Thyroid gland (tissue), 4 donors: ENCODE results near the gene NHSL1. TPM values are rescaled to one million over a fixed set of nuclear protein-coding genes. Genes with fewer than 3 reads are reported as not detected.

ENCODE experiments used
- DNase-seq, 2 donors: peaks; one replicate each; pipeline ENCODE4 v3.0.0-alpha.2; 2019
- H3K27ac ChIP-seq, 3 donors: fragments of 200-600 bp; sonication (generic); 1 replicate in 2 of 3; 2 replicates in 1 of 3; pipeline ENCODE4 v1.5.1; 2016 to 2019; ENCODE audit warnings: mild to moderate bottlenecking in 1 of 3, moderate library complexity in 1 of 3
- H3K27me3 ChIP-seq: fragments of 200-600 bp; sonication (generic); one replicate; pipeline ENCODE4 v1.5.1; 2019
- H3K36me3 ChIP-seq, 2 donors: fragments of 200-600 bp; sonication (generic); one replicate each; pipeline ENCODE4 v1.5.1; 2016 to 2019
- H3K4me1 ChIP-seq, 2 donors: fragments of 200-600 bp; sonication (generic); one replicate each; pipeline ENCODE4 v1.5.1; 2017 to 2019
- H3K4me3 ChIP-seq, 3 donors: fragments of 200-600 bp; sonication (generic); replicated peaks in 1 of 3; 1 replicate in 2 of 3; 2 replicates in 1 of 3; pipeline ENCODE4 v1.5.1; 2016; ENCODE audit warnings: mild to moderate bottlenecking in 1 of 3
- H3K9me3 ChIP-seq: fragments of 200-600 bp; sonication (generic); one replicate; pipeline ENCODE4 v1.5.1; 2017
- CTCF ChIP-seq, 6 experiments: fragments of 200-600 bp in 3 of 6; fragments of 450-650 bp in 3 of 6; sonication (generic) in 3 of 6; IDR thresholded peaks; one replicate each; pipeline ENCODE4 v1.5.1; 2016 to 2019; ENCODE audit warnings: antibody characterized with exemption in 6 of 6, mild to moderate bottlenecking in 2 of 6, inconsistent platforms in 1 of 6, moderate library complexity in 1 of 6
- POLR2A ChIP-seq, 2 donors: fragments of 450-650 bp; IDR thresholded peaks; one replicate each; pipeline ENCODE4 v1.6.1; 2017; ENCODE audit warnings: antibody characterized with exemption in 2 of 2, mild to moderate bottlenecking in 2 of 2, moderate library complexity in 1 of 2
- WGBS, 2 donors: methylation state at CpG; one replicate each; pipeline ENCODE4 v1.1.5; 2017; 5-methylcytosine and 5-hydroxymethylcytosine counted together
- intact Hi-C: fragments of 100-400 bp; cut with DNase I; formaldehyde crosslinking; loops from one replicate; pipeline ENCODE4 v1.15.1; 2023
- total RNA-seq, 4 donors: library from RNA; depleted of rRNA; stranded (reverse); fragments of >200 nt; gene quantifications; one replicate each; pipeline ENCODE4 v1.2.3, GENCODE V29; 2016

NHSL1 gene
- total RNA-seq, 4 donors from 2014 or later, result 5.0 to 13.9 (median 8.6) TPM

DNA sequence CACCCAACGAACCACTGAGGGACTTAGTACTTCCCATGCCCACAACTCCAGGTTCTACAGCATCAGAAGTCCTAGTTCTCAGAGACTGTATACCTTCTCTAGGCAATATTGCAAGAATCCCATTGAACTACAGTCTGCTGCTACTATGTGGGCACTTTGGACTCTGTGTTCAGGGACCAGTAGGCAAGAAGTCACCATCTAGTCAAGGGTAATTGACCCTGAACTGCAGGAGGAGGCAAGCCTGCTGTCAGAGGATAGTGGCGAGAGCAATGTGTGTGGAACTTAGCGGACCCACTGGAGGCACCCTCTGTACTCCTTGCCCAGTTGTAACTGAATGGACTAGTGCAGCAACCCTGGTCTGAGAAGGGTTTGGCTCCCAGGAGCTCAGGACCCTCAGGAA lies 79.5 kb downstream of the NHSL1 start:
- no peaks in the 10 kb centered on the region for H3K9me3 ChIP-seq
- no peak overlapping the region for H3K27ac ChIP-seq
- H3K4me1 ChIP-seq, result no peaks in the 10 kb centered on the region
- H3K4me3 ChIP-seq, result no peak overlapping the region
- no peak for TF ChIP-seq POLR2A (IDR thresholded peaks at IDR 0.05)
- TF ChIP-seq CTCF (IDR thresholded peaks at IDR 0.05), result no peak
- intact Hi-C loops, result loop anchor here (10.0 kb wide), 1 partner anchor 345 kb away; no protein-coding TSS in a partner anchor
- H3K27me3 ChIP-seq, result no peaks in the 10 kb centered on the region
- 92 to 100% methylated on average over 2 to 3 of the region's 3 CpGs for WGBS, 2 donors
- no peak for DNase-seq
- H3K36me3 ChIP-seq, result no peaks in the 10 kb centered on the region

GRCh38 chr6:138418118-138418742 lies 81.1 kb downstream of the NHSL1 start:
- H3K27ac ChIP-seq, result no peak overlapping the region
- no peaks in the 10 kb centered on the region for H3K4me1 ChIP-seq
- 86 to 96% methylated on average over 3 of the region's 3 CpGs for WGBS, 2 donors

DNA sequence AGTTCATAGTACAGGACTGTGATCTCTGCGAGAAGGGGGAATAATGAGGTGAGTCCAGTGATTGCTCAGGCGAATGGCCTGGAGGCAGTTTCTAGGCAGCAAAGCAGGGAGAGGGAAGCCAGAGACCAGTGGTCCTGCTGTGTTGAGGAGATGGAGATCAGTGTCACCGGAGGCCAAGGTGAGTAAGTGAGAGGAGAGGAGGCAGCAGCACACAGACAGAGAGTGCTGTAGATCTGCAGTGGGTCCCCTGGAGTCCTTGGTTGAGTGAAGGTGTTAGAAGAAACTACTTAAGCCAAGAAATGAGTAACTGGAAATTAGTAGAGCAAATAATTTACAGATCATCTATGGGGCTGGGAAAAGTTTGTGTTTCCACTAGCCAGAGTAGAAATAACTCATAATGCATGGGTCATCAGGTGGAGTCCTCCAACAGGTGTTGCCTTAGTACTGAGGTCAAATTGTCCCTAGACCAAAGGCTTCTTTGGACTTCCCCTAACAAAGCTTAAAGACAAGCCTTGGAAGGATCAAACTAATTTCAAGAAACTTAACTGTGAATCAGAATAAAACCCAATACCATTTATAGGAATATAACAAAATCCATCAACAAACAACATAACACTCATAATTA lies 81.7 kb downstream of the NHSL1 start:
- WGBS, 2 donors, result 90 to 94% methylated on average over 3 of the region's 3 CpGs
- Histone ChIP-seq H3K4me1 (no peaks in the 10 kb centered on the region), H3K27me3 (no peaks in the 10 kb centered on the region), H3K27ac (no peak overlapping the region), H3K4me3 (no peak overlapping the region), H3K9me3 (no peaks in the 10 kb centered on the region), H3K36me3 (peaks cover 15 to 19% of the 10 kb centered on the region in 2 donors)
- TF ChIP-seq CTCF (IDR thresholded peaks at IDR 0.05) (no peak), POLR2A (IDR thresholded peaks at IDR 0.05) (no peak)
- intact Hi-C loops, result no loop called here
- no peak for DNase-seq

More at GRCh38 chr6:138418118-138418742, 81.1 kb downstream of the NHSL1 start:
- Histone ChIP-seq H3K9me3 (no peaks in the 10 kb centered on the region), H3K27me3 (no peaks in the 10 kb centered on the region), H3K4me3 (no peak overlapping the region), H3K36me3 (peaks cover 10 to 13% of the 10 kb centered on the region in 2 donors)
- no peak for DNase-seq
- TF ChIP-seq POLR2A (IDR thresholded peaks at IDR 0.05) (no peak), CTCF (IDR thresholded peaks at IDR 0.05) (no peak)
- intact Hi-C loops, result no loop called here

- H3K27me3 ChIP-seq, result no peaks in the 10 kb centered on the region
- H3K36me3 ChIP-seq, result peaks cover 25 to 28% of the 10 kb centered on the region in 2 donors
- H3K9me3 ChIP-seq, result no peaks in the 10 kb centered on the region
- H3K4me1 ChIP-seq, result no peaks in the 10 kb centered on the region
- intact Hi-C loops, result no loop called here
- DNase-seq, result no peak
- TF ChIP-seq POLR2A (IDR thresholded peaks at IDR 0.05) (no peak), CTCF (IDR thresholded peaks at IDR 0.05) (no peak)
- 94% methylated on average over 4 of the region's 4 CpGs for WGBS, 2 donors
- H3K4me3 ChIP-seq, result no peak overlapping the region
- H3K27ac ChIP-seq, result no peak overlapping the region
Measured at GRCh38 chr6:138416206-138416605, 83.1 kb downstream of the NHSL1 start.

DNA sequence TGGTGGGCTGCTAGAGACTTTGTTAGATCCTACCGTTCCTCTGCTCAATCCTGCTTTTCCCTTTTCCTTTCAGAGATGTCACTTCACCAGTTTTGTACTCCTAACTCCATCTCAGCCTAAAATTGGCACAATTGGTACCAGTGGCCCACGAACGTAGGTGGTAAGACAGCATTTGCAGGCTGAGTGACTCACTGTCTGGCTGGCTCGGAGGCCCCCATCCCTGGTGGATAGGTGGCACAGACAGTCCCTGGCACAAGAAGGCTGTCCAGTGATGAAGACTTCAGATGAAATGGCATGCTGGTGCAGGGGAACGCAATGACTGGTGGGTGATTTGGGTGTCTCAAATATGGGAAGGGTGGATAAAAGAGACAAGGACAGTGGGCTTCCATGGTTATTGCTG lies 84.2 kb downstream of the NHSL1 start:
- Histone ChIP-seq H3K36me3 (peaks cover 25 to 32% of the 10 kb centered on the region in 2 donors), H3K4me3 (no peak overlapping the region), H3K9me3 (no peaks in the 10 kb centered on the region), H3K27me3 (no peaks in the 10 kb centered on the region), H3K4me1 (no peaks in the 10 kb centered on the region), H3K27ac (no peak overlapping the region)
- DNase-seq, result no peak
- intact Hi-C loops, result no loop called here
- TF ChIP-seq CTCF (IDR thresholded peaks at IDR 0.05) (no peak), POLR2A (IDR thresholded peaks at IDR 0.05) (no peak)
- 91 to 92% methylated on average over 5 of the region's 5 CpGs for WGBS, 2 donors
